HCT116 (cell line): Measurements from ENCODE around the gene STYXL1. TPM values are rescaled to one million over a fixed set of nuclear protein-coding genes. Genes with fewer than 3 reads are reported as not detected.

Experiments used
- ATAC-seq: fragments of 200-7000 bp; cut with Tn5 transposase; 2 replicates; pipeline ENCODE4 v1.9.1; 2020; ENCODE audit warnings: mild to moderate bottlenecking, moderate library complexity
- BruUV-seq: library from RNA; stranded (reverse); fragments of 400-500 nt; replicated peaks from 2 replicates; lab custom pipeline; 2021; lab: Mats Ljungman, UMichigan
- CTCF ChIA-PET: fragments of 300-600 bp; sonication (Branson Sonifier 250); formaldehyde crosslinking; loops from one replicate; lab custom pipeline; 2021; ENCODE audit warnings: antibody characterized with exemption; lab: Charles Lee
- POLR2A ChIA-PET: fragments of 300-600, 350-600 bp; sonication (Branson Sonifier 250); formaldehyde crosslinking; loops from one replicate; lab custom pipeline; 2021; ENCODE audit warnings: antibody characterized with exemption; lab: Charles Lee
- RAD21 ChIA-PET, 2 experiments: fragments of 300-600 bp; sonication (Branson Sonifier 250); formaldehyde crosslinking; loops; one replicate each; lab custom pipeline; 2023; ENCODE audit warnings: low total read pairs in 2 of 2; ENCODE audit not compliant: uncharacterized antibody in 2 of 2, unreplicated experiment in 2 of 2, low non-redundant PET in 1 of 2; lab: Charles Lee
- DNase-seq: peaks from one replicate; pipeline ENCODE4 v3.0.0-alpha.2; 2010; ENCODE audit warnings: low read depth, low spot score
- H2AFZ ChIP-seq: fragments of 200-600 bp; shearing (Covaris generic), sonication (generic); 2 replicates; pipeline ENCODE4 v1.6.1; 2017; ENCODE audit warnings: low read depth, mixed run types, mixed read lengths, antibody characterized with exemption, low read length; ENCODE audit not compliant: poor library complexity, severe bottlenecking
- H3K27ac ChIP-seq: 2 replicates; pipeline ENCODE4 v1.5.1; 2012; ENCODE audit warnings: low read depth, low read length
- H3K27me3 ChIP-seq: fragments of 200-600 bp; sonication (generic); 2 replicates; pipeline ENCODE4 v1.6.1; 2016; ENCODE audit warnings: mixed run types, low read length, mixed read lengths; ENCODE audit not compliant: insufficient read depth
- H3K36me3 ChIP-seq, 2 experiments: fragments of 200-500 bp in 1 of 2; fragments of 200-600 bp in 1 of 2; sonication (Bioruptor generic) in 1 of 2; sonication (generic) in 1 of 2; 2 replicates each; pipeline versions ENCODE4 v1.5.1 to v1.6.1; 2014 to 2016; ENCODE audit warnings: low read length in 2 of 2, inconsistent platforms in 1 of 2, mixed read lengths in 1 of 2, mixed run types in 1 of 2; ENCODE audit not compliant: insufficient read depth in 2 of 2, control insufficient read depth in 1 of 2
- H3K4me1 ChIP-seq, 2 experiments: fragments of 200-600 bp in 1 of 2; sonication (generic) in 1 of 2; 2 replicates each; pipeline versions ENCODE4 v1.5.1 to v1.6.1; 2012 to 2017; ENCODE audit warnings: low read length in 2 of 2, inconsistent platforms in 1 of 2, mild to moderate bottlenecking in 1 of 2, mixed read lengths in 1 of 2, mixed run types in 1 of 2, moderate library complexity in 1 of 2; ENCODE audit not compliant: insufficient read depth in 2 of 2, control insufficient read depth in 1 of 2
- H3K4me2 ChIP-seq: fragments of 200-600 bp; sonication (generic); 2 replicates; pipeline ENCODE4 v1.6.1; 2017; ENCODE audit warnings: mixed run types, low read length, mixed read lengths
- H3K4me3 ChIP-seq, 2 experiments: fragments of 200-600 bp in 1 of 2; sonication (generic) in 1 of 2; replicated peaks in 1 of 2; 2 replicates each; pipeline ENCODE4 v1.5.1; 2011 to 2016; ENCODE audit warnings: low read length in 2 of 2, control low read depth in 1 of 2, low read depth in 1 of 2, mild to moderate bottlenecking in 1 of 2, mixed read lengths in 1 of 2, mixed run types in 1 of 2
- H3K79me2 ChIP-seq: fragments of 200-600 bp; sonication (generic); 2 replicates; pipeline ENCODE4 v1.6.1; 2017; ENCODE audit warnings: mild to moderate bottlenecking, mixed run types, low read length, moderate library complexity, mixed read lengths; ENCODE audit not compliant: insufficient read depth
- H3K9ac ChIP-seq: fragments of 200-600 bp; sonication (generic); 2 replicates; pipeline ENCODE4 v1.6.1; 2016; ENCODE audit warnings: low read length, mixed read lengths
- H3K9me2 ChIP-seq: fragments of 200-600 bp; sonication (generic), shearing (Covaris generic); 2 replicates; pipeline ENCODE4 v1.6.1; 2017; ENCODE audit warnings: mixed run types, mild to moderate bottlenecking, moderate library complexity; ENCODE audit not compliant: insufficient read depth
- H3K9me3 ChIP-seq, 2 experiments: fragments of 200-500 bp in 1 of 2; fragments of 200-600 bp in 1 of 2; sonication (Bioruptor generic) in 1 of 2; sonication (generic) in 1 of 2; 2 replicates each; pipeline ENCODE4 v1.6.1; 2014 to 2017; ENCODE audit warnings: low read length in 2 of 2, mixed read lengths in 2 of 2, inconsistent platforms in 1 of 2, low read depth in 1 of 2, mild to moderate bottlenecking in 1 of 2, mixed run types in 1 of 2, moderate library complexity in 1 of 2; ENCODE audit not compliant: control insufficient read depth in 1 of 2, insufficient read depth in 1 of 2
- H4K20me1 ChIP-seq: fragments of 200-600 bp; sonication (generic), shearing (Covaris generic); 2 replicates; pipeline ENCODE4 v1.6.1; 2017; ENCODE audit warnings: mixed run types, mild to moderate bottlenecking, moderate library complexity; ENCODE audit not compliant: insufficient read depth
- EGR1 ChIP-seq: IDR thresholded peaks from 2 replicates; pipeline ENCODE4 v1.6.1; 2012; ENCODE audit warnings: low read depth
- EZH2 ChIP-seq: fragments of 200-600 bp; sonication (generic); IDR thresholded peaks from 2 replicates; pipeline ENCODE4 v1.6.1; 2017; ENCODE audit warnings: antibody characterized with exemption, mixed run types
- JUND ChIP-seq: IDR thresholded peaks from 2 replicates; pipeline ENCODE4 v1.6.1; 2012
- POLR2A ChIP-seq: IDR thresholded peaks from 2 replicates; pipeline ENCODE4 v1.7.0; 2011; ENCODE audit warnings: borderline replicate concordance; ENCODE audit not compliant: insufficient read depth, insufficient read length; ENCODE audit errors: extremely low read depth
- POLR2AphosphoS5 ChIP-seq: IDR thresholded peaks from 2 replicates; pipeline ENCODE4 v1.6.1; 2011; ENCODE audit warnings: mild to moderate bottlenecking, low read depth, low read length, moderate library complexity
- RAD21 ChIP-seq: IDR thresholded peaks from 2 replicates; pipeline ENCODE4 v1.6.1; 2012; ENCODE audit warnings: low read depth, mild to moderate bottlenecking
- SIN3A ChIP-seq: IDR thresholded peaks from 2 replicates; pipeline ENCODE4 v1.6.1; 2012; ENCODE audit warnings: low read depth
- SP1 ChIP-seq: IDR thresholded peaks from 2 replicates; pipeline ENCODE4 v1.6.1; 2012; ENCODE audit warnings: low read depth
- SRF ChIP-seq: IDR thresholded peaks from 2 replicates; pipeline ENCODE4 v1.6.1; 2012; ENCODE audit warnings: low read depth
- TCF7L2 ChIP-seq: IDR thresholded peaks from 2 replicates; pipeline ENCODE4 v1.7.0; 2011; ENCODE audit warnings: borderline replicate concordance, inconsistent platforms; ENCODE audit not compliant: insufficient read depth, insufficient read length; ENCODE audit errors: extremely low read depth
- YY1 ChIP-seq: IDR thresholded peaks from 2 replicates; pipeline ENCODE4 v1.6.1; 2011; ENCODE audit warnings: low read length, low read depth, moderate library complexity, mild to moderate bottlenecking; ENCODE audit not compliant: insufficient replicate concordance; ENCODE audit errors: extremely low read depth
- ZFX ChIP-seq: fragments of 450-650 bp; IDR thresholded peaks from 2 replicates; pipeline ENCODE4 v1.6.1; 2017
- intact Hi-C: fragments of 100-400 bp; cut with micrococcal nuclease; formaldehyde crosslinking; loops from 2 replicates; pipeline ENCODE4 v1.10.0; 2022
- total RNA-seq: library from RNA; stranded (reverse); gene quantifications from one replicate; pipeline ENCODE4 v1.2.1, GENCODE V29; 2021; ENCODE audit not compliant: unreplicated experiment
- TF ChIP-seq, protein P1 (sequence below): IDR thresholded peaks from 2 replicates; pipeline ENCODE4 v1.6.1; 2012
- TF ChIP-seq, protein P2 (sequence below): IDR thresholded peaks from 2 replicates; pipeline ENCODE4 v1.6.1; 2011; ENCODE audit warnings: mild to moderate bottlenecking, low read length, moderate library complexity; ENCODE audit not compliant: insufficient replicate concordance; ENCODE audit errors: extremely low read depth
- TF ChIP-seq, protein P3 (sequence below): IDR thresholded peaks from 2 replicates; pipeline ENCODE4 v1.6.1; 2012; ENCODE audit warnings: low read depth

STYXL1 gene
- total RNA-seq, 1 experiment from 2014 or later = 32.5 TPM

DNA sequence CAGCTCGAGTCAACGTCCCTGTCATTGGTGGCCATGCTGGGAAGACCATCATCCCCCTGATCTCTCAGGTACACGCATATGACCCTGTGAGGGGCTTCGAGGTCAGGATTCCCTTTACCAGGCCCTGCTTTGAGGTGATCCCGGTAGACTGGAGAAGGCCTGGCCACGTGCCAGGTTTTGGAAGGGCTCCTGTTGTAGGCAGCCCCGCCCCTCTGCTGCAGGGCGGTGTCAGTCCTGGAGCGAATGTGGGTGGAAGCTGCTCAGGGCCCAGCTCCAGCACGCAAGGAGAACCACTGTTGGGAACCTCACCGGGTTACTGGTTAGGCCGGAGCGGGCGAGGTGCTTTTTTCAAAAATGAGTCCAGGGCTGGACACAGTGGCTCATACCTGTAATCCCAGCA is 15.7 kb upstream of the STYXL1 start:
- no peak for ATAC-seq
- ChIA-PET POLR2A (no interaction called here), CTCF (no interaction called here), RAD21 (no interaction called here)
- no peak overlapping the region for H3K9ac ChIP-seq
- TF ChIP-seq JUND (no peak), YY1 (no peak), POLR2A (no peak), RAD21 (no peak), ZFX (no peak), SP1 (no peak), EGR1 (no peak)
- TF ChIP-seq, protein P1, sequence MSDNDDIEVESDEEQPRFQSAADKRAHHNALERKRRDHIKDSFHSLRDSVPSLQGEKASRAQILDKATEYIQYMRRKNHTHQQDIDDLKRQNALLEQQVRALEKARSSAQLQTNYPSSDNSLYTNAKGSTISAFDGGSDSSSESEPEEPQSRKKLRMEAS = no peak
- TF ChIP-seq, protein P2, sequence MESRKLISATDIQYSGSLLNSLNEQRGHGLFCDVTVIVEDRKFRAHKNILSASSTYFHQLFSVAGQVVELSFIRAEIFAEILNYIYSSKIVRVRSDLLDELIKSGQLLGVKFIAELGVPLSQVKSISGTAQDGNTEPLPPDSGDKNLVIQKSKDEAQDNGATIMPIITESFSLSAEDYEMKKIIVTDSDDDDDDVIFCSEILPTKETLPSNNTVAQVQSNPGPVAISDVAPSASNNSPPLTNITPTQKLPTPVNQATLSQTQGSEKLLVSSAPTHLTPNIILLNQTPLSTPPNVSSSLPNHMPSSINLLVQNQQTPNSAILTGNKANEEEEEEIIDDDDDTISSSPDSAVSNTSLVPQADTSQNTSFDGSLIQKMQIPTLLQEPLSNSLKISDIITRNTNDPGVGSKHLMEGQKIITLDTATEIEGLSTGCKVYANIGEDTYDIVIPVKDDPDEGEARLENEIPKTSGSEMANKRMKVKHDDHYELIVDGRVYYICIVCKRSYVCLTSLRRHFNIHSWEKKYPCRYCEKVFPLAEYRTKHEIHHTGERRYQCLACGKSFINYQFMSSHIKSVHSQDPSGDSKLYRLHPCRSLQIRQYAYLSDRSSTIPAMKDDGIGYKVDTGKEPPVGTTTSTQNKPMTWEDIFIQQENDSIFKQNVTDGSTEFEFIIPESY = no peak
- no peaks in the 10 kb centered on the region for H3K9me3 ChIP-seq
- H3K79me2 ChIP-seq = no peaks in the 10 kb centered on the region
- no peak overlapping the region for H2AFZ ChIP-seq
- H3K4me2 ChIP-seq = no peak overlapping the region
- no peaks in the 10 kb centered on the region for H3K9me2 ChIP-seq
- no peak overlapping the region for H3K27ac ChIP-seq
- H3K27me3 ChIP-seq = no peaks in the 10 kb centered on the region
- no TSS peak for BruUV-seq
- H4K20me1 ChIP-seq = no peaks in the 10 kb centered on the region
- peaks cover under 1 to 1% of the 10 kb centered on the region in 2 experiments; a peak in 3 of 4 replicates for H3K4me1 ChIP-seq
- no peak for DNase-seq
- intact Hi-C loops = no loop called here
- H3K4me3 ChIP-seq = no peak overlapping the region
- peaks cover 58 to 64% of the 10 kb centered on the region in 2 experiments for H3K36me3 ChIP-seq

DNA sequence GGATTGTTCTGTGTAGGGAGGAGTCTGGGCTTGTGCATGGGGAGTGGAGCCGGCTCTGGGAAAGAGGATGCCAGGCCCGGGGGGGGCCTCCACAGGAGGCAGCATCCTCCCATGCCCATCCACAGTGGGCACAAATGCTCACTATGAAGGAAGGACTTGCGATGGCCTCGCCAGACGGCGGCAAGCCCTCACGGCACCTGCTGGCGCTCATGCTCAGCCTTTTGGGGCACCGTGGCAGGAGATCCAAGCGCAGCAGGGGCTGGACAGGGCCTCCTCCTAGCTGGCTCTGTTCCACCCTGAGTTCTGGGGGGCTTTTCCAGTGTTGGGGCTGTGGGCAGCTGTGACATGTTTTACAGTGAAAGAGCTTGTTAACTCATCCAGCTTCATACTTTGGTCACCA is 15.3 kb upstream of the STYXL1 start:
- no peak overlapping the region for H3K4me3 ChIP-seq
- POLR2A ChIA-PET = no interaction called here
- ATAC-seq = no peak
- CTCF ChIA-PET = no interaction called here
- no peak overlapping the region for H3K27ac ChIP-seq
- no peak for DNase-seq
- H3K9me3 ChIP-seq = no peaks in the 10 kb centered on the region
- peaks cover 62 to 68% of the 10 kb centered on the region in 2 experiments for H3K36me3 ChIP-seq
- H3K27me3 ChIP-seq = no peaks in the 10 kb centered on the region
- RAD21 ChIA-PET = no interaction called here
- intact Hi-C loops = no loop called here
- BruUV-seq = no TSS peak
- peaks cover 3% of the 10 kb centered on the region; the same call in 1 of the 2 replicates for H3K79me2 ChIP-seq
- no peaks in the 10 kb centered on the region for H4K20me1 ChIP-seq
- H3K4me1 ChIP-seq = no peaks in the 10 kb centered on the region
- no peak overlapping the region for H3K9ac ChIP-seq
- H3K4me2 ChIP-seq = no peak overlapping the region
- H2AFZ ChIP-seq = no peak overlapping the region
- no peaks in the 10 kb centered on the region for H3K9me2 ChIP-seq
- no peak for TF ChIP-seq EGR1
- no peak for TF ChIP-seq POLR2AphosphoS5
- TF ChIP-seq SP1 = no peak
- no peak for TF ChIP-seq RAD21
- TF ChIP-seq SIN3A = no peak
- no peak for TF ChIP-seq EZH2
- TF ChIP-seq TCF7L2 = no peak
- TF ChIP-seq, protein P3, sequence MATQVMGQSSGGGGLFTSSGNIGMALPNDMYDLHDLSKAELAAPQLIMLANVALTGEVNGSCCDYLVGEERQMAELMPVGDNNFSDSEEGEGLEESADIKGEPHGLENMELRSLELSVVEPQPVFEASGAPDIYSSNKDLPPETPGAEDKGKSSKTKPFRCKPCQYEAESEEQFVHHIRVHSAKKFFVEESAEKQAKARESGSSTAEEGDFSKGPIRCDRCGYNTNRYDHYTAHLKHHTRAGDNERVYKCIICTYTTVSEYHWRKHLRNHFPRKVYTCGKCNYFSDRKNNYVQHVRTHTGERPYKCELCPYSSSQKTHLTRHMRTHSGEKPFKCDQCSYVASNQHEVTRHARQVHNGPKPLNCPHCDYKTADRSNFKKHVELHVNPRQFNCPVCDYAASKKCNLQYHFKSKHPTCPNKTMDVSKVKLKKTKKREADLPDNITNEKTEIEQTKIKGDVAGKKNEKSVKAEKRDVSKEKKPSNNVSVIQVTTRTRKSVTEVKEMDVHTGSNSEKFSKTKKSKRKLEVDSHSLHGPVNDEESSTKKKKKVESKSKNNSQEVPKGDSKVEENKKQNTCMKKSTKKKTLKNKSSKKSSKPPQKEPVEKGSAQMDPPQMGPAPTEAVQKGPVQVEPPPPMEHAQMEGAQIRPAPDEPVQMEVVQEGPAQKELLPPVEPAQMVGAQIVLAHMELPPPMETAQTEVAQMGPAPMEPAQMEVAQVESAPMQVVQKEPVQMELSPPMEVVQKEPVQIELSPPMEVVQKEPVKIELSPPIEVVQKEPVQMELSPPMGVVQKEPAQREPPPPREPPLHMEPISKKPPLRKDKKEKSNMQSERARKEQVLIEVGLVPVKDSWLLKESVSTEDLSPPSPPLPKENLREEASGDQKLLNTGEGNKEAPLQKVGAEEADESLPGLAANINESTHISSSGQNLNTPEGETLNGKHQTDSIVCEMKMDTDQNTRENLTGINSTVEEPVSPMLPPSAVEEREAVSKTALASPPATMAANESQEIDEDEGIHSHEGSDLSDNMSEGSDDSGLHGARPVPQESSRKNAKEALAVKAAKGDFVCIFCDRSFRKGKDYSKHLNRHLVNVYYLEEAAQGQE = no peak
- no peak for TF ChIP-seq SRF
- TF ChIP-seq, protein P1 = no peak
